ENCODE measurements around the gene TRIM7.
"Not testable (repeated sequence)": the region's sequence is repeated elsewhere in the genome, so short reads cannot be mapped to it uniquely, and the experiment has no call there.

DNA sequence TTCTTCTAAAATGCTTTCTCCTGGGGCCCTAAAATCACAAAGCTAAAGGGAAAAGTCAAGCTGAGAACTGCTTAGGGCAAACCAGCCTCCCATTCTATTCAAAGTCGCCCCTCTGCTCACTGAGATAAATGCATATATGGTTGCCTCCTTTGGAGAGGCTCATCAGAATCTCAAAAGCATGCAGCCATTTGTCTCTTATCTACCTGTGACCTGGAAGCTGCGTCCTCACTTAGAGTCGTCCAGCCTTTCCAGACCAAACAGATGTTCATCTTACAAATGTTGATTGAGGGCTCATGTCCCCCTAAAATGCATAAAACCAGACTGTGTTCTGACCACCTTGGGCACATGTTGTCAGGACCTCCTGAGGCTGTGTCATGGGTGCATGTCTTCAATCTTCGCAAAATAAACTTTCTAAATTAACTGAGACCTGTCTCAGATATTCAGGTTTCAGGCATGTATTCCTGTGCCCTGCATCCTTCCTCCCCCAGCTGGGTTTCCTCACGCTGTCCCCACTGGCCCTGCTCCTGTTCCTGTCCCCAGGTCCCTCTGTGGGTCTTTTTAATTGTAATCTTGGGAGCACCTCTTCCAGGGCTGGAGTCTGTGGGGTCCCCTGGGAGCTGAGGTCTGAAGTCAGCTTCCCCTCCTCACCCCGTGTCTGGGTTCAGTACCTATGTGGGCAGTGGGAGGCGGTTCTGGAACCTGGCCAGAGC lies 57.9 kb downstream of the TRIM7 start, which contains the start of gene OR2V2:
- not testable (repeated sequence) for TF ChIP-seq POLR2A (IDR thresholded peaks at IDR 0.05; ENCODE audit: low read depth, low read length); TAF1 (IDR thresholded peaks at IDR 0.05; ENCODE audit: borderline replicate concordance, low read depth, low read length); POLR2AphosphoS5 (IDR thresholded peaks at IDR 0.05; ENCODE audit: low read depth, low read length)
